ENCODE data around the gene GRIA1.
"Not testable (repeated sequence)": the region's sequence is repeated elsewhere in the genome, so short reads cannot be mapped to it uniquely, and the experiment has no call there.

Gene GRIA1

DNA sequence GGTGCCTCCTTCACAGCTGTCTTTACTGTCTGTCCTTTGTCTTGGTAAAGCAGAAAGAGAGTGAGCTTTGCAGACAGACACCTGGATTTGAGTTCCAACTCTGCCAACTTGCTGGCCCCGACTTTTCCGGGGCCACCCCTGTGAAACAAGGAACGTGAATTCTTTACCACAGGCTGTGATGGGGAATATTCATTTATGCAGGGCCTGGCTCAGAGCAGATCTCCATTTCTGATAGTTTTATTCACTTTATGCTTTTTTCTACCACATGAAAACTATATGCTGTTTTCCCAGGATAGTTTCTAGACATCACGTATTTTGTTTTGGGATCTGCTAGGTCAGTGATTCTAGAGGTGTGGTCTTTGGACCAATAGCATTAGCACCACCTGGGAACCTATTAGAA is 211.8 kb downstream of the GRIA1 start:
- Histone ChIP-seq H3K27me3 (ENCODE audit: control insufficient read depth in 1 of 2, insufficient read depth in 2 of 2, low read length in 2 of 2) (no peaks in the 10 kb centered on the region), H3K36me3 (ENCODE audit: control insufficient read depth in 1 of 2, insufficient read depth in 2 of 2, low read length in 2 of 2) (no peaks in the 10 kb centered on the region), H3K27ac (ENCODE audit: low read depth, low read length) (no peak overlapping the region), H3K4me3 (ENCODE audit: low read depth in 1 of 2, low read length in 2 of 2) (no peak overlapping the region), H3K9me3 (ENCODE audit: control insufficient read depth in 1 of 2, low read length in 2 of 2) (no peaks in the 10 kb centered on the region), H3K4me1 (ENCODE audit: control insufficient read depth in 1 of 2, insufficient read depth in 2 of 2, low read length in 2 of 2) (no peaks in the 10 kb centered on the region), H3K9ac (ENCODE audit: low read depth in 1 of 2, low read length in 2 of 2) (no peak overlapping the region)

DNA sequence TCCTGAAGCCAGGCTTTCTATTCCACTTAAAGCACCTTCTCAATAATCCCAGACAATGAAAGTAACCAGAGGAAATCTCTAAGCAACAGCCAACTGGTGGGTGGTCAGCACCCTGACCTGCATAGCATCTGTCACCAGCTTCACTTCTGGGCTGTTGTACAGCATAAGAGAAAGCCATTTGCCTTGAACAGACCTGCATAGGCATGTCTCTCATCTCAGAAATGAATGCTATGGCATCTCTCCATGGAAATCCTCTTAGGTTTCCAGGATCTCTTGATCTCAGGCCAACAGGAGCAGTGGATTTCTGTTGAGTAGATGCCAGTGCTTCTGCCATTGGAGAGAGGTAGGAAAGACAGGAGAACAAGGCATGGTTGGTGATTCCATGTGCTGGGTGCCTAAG is 213.6 kb downstream of the GRIA1 start:
- Histone ChIP-seq H3K36me3 (ENCODE audit: control insufficient read depth in 1 of 2, insufficient read depth in 2 of 2, low read length in 2 of 2) (no peaks in the 10 kb centered on the region), H3K27me3 (ENCODE audit: control insufficient read depth in 1 of 2, insufficient read depth in 2 of 2, low read length in 2 of 2) (no peaks in the 10 kb centered on the region), H3K4me3 (ENCODE audit: low read depth in 1 of 2, low read length in 2 of 2) (no peak overlapping the region), H3K27ac (ENCODE audit: low read depth, low read length) (no peak overlapping the region), H3K9ac (ENCODE audit: low read depth in 1 of 2, low read length in 2 of 2) (no peak overlapping the region), H3K9me3 (ENCODE audit: control insufficient read depth in 1 of 2, low read length in 2 of 2) (no peaks in the 10 kb centered on the region), H3K4me1 (ENCODE audit: control insufficient read depth in 1 of 2, insufficient read depth in 2 of 2, low read length in 2 of 2) (no peaks in the 10 kb centered on the region)

- Histone ChIP-seq H3K36me3 (ENCODE audit: control insufficient read depth in 1 of 2, insufficient read depth in 2 of 2, low read length in 2 of 2) (no peaks in the 10 kb centered on the region), H3K9ac (ENCODE audit: low read depth in 1 of 2, low read length in 2 of 2) (no peak overlapping the region), H3K4me3 (ENCODE audit: low read depth in 1 of 2, low read length in 2 of 2) (no peak overlapping the region), H3K9me3 (ENCODE audit: control insufficient read depth in 1 of 2, low read length in 2 of 2) (no peaks in the 10 kb centered on the region), H3K27me3 (ENCODE audit: control insufficient read depth in 1 of 2, insufficient read depth in 2 of 2, low read length in 2 of 2) (no peaks in the 10 kb centered on the region), H3K27ac (ENCODE audit: low read depth, low read length) (no peak overlapping the region), H3K4me1 (ENCODE audit: control insufficient read depth in 1 of 2, insufficient read depth in 2 of 2, low read length in 2 of 2) (no peaks in the 10 kb centered on the region)
Measured at GRCh38 chr5:153707626-153708025, 217.2 kb downstream of the GRIA1 start.

- Histone ChIP-seq H3K36me3 (ENCODE audit: control insufficient read depth in 1 of 2, insufficient read depth in 2 of 2, low read length in 2 of 2) (no peaks in the 10 kb centered on the region), H3K27me3 (ENCODE audit: control insufficient read depth in 1 of 2, insufficient read depth in 2 of 2, low read length in 2 of 2) (no peaks in the 10 kb centered on the region), H3K4me3 (ENCODE audit: low read depth in 1 of 2, low read length in 2 of 2) (no peak overlapping the region), H3K4me1 (ENCODE audit: control insufficient read depth in 1 of 2, insufficient read depth in 2 of 2, low read length in 2 of 2) (no peaks in the 10 kb centered on the region), H3K27ac (ENCODE audit: low read depth, low read length) (no peak overlapping the region), H3K9ac (ENCODE audit: low read depth in 1 of 2, low read length in 2 of 2) (no peak overlapping the region), H3K9me3 (ENCODE audit: control insufficient read depth in 1 of 2, low read length in 2 of 2) (no peaks in the 10 kb centered on the region)
Measured at GRCh38 chr5:153711755-153712154, 221.3 kb downstream of the GRIA1 start.

DNA sequence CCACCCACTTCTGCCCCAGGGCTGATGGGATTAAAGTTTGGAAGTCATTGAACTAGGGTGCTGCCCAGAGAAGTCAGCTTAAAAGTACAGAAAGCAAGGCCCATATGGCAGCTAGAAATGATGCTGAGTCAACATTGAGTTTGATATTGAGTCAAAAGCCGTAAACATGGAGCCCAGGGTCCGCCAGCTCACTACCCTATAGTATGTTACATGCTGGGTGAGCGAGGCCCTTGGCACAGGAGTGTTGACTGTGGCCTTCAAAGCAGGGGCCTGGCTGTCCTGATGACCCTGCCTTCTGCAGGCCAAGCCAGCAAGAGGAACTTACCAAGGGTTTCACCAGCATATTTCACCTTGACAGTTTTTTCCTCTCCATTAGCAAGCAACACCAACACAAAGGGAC is 222.5 kb downstream of the GRIA1 start:
- no peak overlapping the region for H3K27ac ChIP-seq (ENCODE audit: low read depth, low read length)

DNA sequence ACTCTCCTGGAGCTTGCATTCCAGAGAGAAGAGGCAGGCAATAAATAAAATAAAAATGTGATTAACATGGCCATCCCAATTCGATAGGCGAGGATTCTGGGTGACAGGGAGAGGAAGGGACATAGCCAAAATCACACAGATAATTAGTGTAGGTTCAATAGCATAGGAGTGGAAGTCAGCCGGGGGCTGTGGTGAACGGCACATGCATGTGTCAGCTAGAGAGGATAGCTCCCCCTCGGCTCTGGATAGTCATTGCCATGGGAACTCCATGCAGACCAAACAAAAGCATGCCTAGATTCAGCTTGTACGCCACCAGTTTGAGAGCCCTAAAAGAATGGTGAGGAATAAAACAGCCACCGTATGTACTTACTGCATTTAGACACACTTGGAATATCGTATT is 223.5 kb downstream of the GRIA1 start:
- H3K4me3 ChIP-seq (ENCODE audit: low read depth in 1 of 2, low read length in 2 of 2), result no peak overlapping the region
- no peaks in the 10 kb centered on the region for H3K36me3 ChIP-seq (ENCODE audit: control insufficient read depth in 1 of 2, insufficient read depth in 2 of 2, low read length in 2 of 2)
- H3K9me3 ChIP-seq (ENCODE audit: control insufficient read depth in 1 of 2, low read length in 2 of 2), result no peaks in the 10 kb centered on the region

More for the DNA sequence above, 222.5 kb downstream of the GRIA1 start:
- no peaks in the 10 kb centered on the region for H3K4me1 ChIP-seq (ENCODE audit: control insufficient read depth in 1 of 2, insufficient read depth in 2 of 2, low read length in 2 of 2)
- H3K4me3 ChIP-seq (ENCODE audit: low read depth in 1 of 2, low read length in 2 of 2), result no peak overlapping the region
- H3K9ac ChIP-seq (ENCODE audit: low read depth in 1 of 2, low read length in 2 of 2), result no peak overlapping the region
- no peaks in the 10 kb centered on the region for H3K9me3 ChIP-seq (ENCODE audit: control insufficient read depth in 1 of 2, low read length in 2 of 2)
- no peaks in the 10 kb centered on the region for H3K36me3 ChIP-seq (ENCODE audit: control insufficient read depth in 1 of 2, insufficient read depth in 2 of 2, low read length in 2 of 2)
- H3K27me3 ChIP-seq (ENCODE audit: control insufficient read depth in 1 of 2, insufficient read depth in 2 of 2, low read length in 2 of 2), result no peaks in the 10 kb centered on the region

DNA sequence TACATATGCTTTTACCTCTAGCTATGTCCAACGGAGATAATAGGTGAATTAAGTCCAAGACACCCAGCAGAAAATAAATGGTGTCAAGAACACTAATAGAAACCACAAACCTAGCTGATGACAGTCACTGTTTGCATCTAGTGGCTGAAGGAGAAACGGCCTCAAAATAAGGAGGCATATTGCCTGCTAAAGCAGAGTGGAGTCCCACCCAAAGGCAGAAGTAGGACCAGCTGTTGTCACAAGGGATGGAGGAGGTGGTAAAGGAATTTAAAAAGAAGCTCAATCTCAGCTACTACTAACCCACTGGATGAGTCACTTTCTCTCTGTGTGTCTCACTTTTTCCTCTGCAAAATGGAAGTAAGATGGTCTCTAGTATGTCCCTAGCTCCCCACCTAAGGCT is 224.3 kb downstream of the GRIA1 start:
- Histone ChIP-seq H3K4me1 (ENCODE audit: control insufficient read depth in 1 of 2, insufficient read depth in 2 of 2, low read length in 2 of 2) (no peaks in the 10 kb centered on the region), H3K36me3 (ENCODE audit: control insufficient read depth in 1 of 2, insufficient read depth in 2 of 2, low read length in 2 of 2) (no peaks in the 10 kb centered on the region), H3K9ac (ENCODE audit: low read depth in 1 of 2, low read length in 2 of 2) (no peak overlapping the region), H3K27ac (ENCODE audit: low read depth, low read length) (no peak overlapping the region), H3K27me3 (ENCODE audit: control insufficient read depth in 1 of 2, insufficient read depth in 2 of 2, low read length in 2 of 2) (no peaks in the 10 kb centered on the region), H3K9me3 (ENCODE audit: control insufficient read depth in 1 of 2, low read length in 2 of 2) (no peaks in the 10 kb centered on the region), H3K4me3 (ENCODE audit: low read depth in 1 of 2, low read length in 2 of 2) (no peak overlapping the region)

More for the DNA sequence above, 223.5 kb downstream of the GRIA1 start:
- Histone ChIP-seq H3K4me1 (ENCODE audit: control insufficient read depth in 1 of 2, insufficient read depth in 2 of 2, low read length in 2 of 2) (no peaks in the 10 kb centered on the region), H3K9ac (ENCODE audit: low read depth in 1 of 2, low read length in 2 of 2) (no peak overlapping the region), H3K27ac (ENCODE audit: low read depth, low read length) (no peak overlapping the region), H3K27me3 (ENCODE audit: control insufficient read depth in 1 of 2, insufficient read depth in 2 of 2, low read length in 2 of 2) (no peaks in the 10 kb centered on the region)

DNA sequence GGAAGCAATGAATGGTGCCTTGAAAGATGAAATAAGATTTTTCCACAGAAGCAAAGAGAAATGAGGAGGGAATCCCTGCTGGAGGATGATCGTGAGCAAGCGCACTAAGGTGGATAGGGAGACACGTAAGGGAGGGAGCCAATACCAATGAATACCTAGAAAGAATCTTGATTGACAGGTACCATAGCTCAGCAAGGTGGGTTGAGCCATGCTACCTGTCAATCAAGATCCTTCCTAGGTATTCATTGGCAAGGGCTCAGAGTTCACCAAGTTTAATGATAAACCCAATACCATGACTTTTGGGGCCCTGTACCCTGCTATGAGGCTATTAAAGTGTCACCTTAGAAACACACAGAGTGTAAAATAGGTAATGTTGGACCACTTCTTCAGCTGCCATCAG is 226.8 kb downstream of the GRIA1 start:
- no peak overlapping the region for H3K9ac ChIP-seq (ENCODE audit: low read depth in 1 of 2, low read length in 2 of 2)
- H3K9me3 ChIP-seq (ENCODE audit: control insufficient read depth in 1 of 2, low read length in 2 of 2), result no peaks in the 10 kb centered on the region
- no peak overlapping the region for H3K4me3 ChIP-seq (ENCODE audit: low read depth in 1 of 2, low read length in 2 of 2)
- no peak overlapping the region for H3K27ac ChIP-seq (ENCODE audit: low read depth, low read length)
- no peaks in the 10 kb centered on the region for H3K36me3 ChIP-seq (ENCODE audit: control insufficient read depth in 1 of 2, insufficient read depth in 2 of 2, low read length in 2 of 2)
- no peaks in the 10 kb centered on the region for H3K4me1 ChIP-seq (ENCODE audit: control insufficient read depth in 1 of 2, insufficient read depth in 2 of 2, low read length in 2 of 2)
- no peaks in the 10 kb centered on the region for H3K27me3 ChIP-seq (ENCODE audit: control insufficient read depth in 1 of 2, insufficient read depth in 2 of 2, low read length in 2 of 2)

- H3K9me3 ChIP-seq (ENCODE audit: control insufficient read depth in 1 of 2, low read length in 2 of 2), result no peaks in the 10 kb centered on the region
- H3K27ac ChIP-seq (ENCODE audit: low read depth, low read length), result no peak overlapping the region
- H3K9ac ChIP-seq (ENCODE audit: low read depth in 1 of 2, low read length in 2 of 2), result no peak overlapping the region
- no peaks in the 10 kb centered on the region for H3K4me1 ChIP-seq (ENCODE audit: control insufficient read depth in 1 of 2, insufficient read depth in 2 of 2, low read length in 2 of 2)
- no peak overlapping the region for H3K4me3 ChIP-seq (ENCODE audit: low read depth in 1 of 2, low read length in 2 of 2)
- no peaks in the 10 kb centered on the region for H3K36me3 ChIP-seq (ENCODE audit: control insufficient read depth in 1 of 2, insufficient read depth in 2 of 2, low read length in 2 of 2)
- H3K27me3 ChIP-seq (ENCODE audit: control insufficient read depth in 1 of 2, insufficient read depth in 2 of 2, low read length in 2 of 2), result no peaks in the 10 kb centered on the region
Measured at GRCh38 chr5:153718713-153719112, 228.2 kb downstream of the GRIA1 start.

GRCh38 chr5:153719324-153719723 is 228.9 kb downstream of the GRIA1 start:
- no peaks in the 10 kb centered on the region for H3K27me3 ChIP-seq (ENCODE audit: control insufficient read depth in 1 of 2, insufficient read depth in 2 of 2, low read length in 2 of 2)
- no peaks in the 10 kb centered on the region for H3K36me3 ChIP-seq (ENCODE audit: control insufficient read depth in 1 of 2, insufficient read depth in 2 of 2, low read length in 2 of 2)
- no peak overlapping the region for H3K9ac ChIP-seq (ENCODE audit: low read depth in 1 of 2, low read length in 2 of 2)
- no peaks in the 10 kb centered on the region for H3K4me1 ChIP-seq (ENCODE audit: control insufficient read depth in 1 of 2, insufficient read depth in 2 of 2, low read length in 2 of 2)
- H3K9me3 ChIP-seq (ENCODE audit: control insufficient read depth in 1 of 2, low read length in 2 of 2), result no peaks in the 10 kb centered on the region
- no peak overlapping the region for H3K4me3 ChIP-seq (ENCODE audit: low read depth in 1 of 2, low read length in 2 of 2)
- no peak overlapping the region for H3K27ac ChIP-seq (ENCODE audit: low read depth, low read length)

- H3K36me3 ChIP-seq (ENCODE audit: control insufficient read depth in 1 of 2, insufficient read depth in 2 of 2, low read length in 2 of 2); H3K4me3 ChIP-seq (ENCODE audit: low read depth in 1 of 2, low read length in 2 of 2): not testable (repeated sequence)
Measured at GRCh38 chr5:153723022-153723610, 232.6 kb downstream of the GRIA1 start.

More at GRCh38 chr5:153723022-153723610, 232.6 kb downstream of the GRIA1 start:
- H3K9ac ChIP-seq (ENCODE audit: low read depth in 1 of 2, low read length in 2 of 2); H3K9me3 ChIP-seq (ENCODE audit: control insufficient read depth in 1 of 2, low read length in 2 of 2); H3K4me1 ChIP-seq (ENCODE audit: control insufficient read depth in 1 of 2, insufficient read depth in 2 of 2, low read length in 2 of 2); H3K27me3 ChIP-seq (ENCODE audit: control insufficient read depth in 1 of 2, insufficient read depth in 2 of 2, low read length in 2 of 2); H3K27ac ChIP-seq (ENCODE audit: low read depth, low read length): not testable (repeated sequence)

Data from duodenal mucosa (tissue), 2 donors.